ENCODE data around the gene ASCC2. TPM values are rescaled to one million over a fixed set of nuclear protein-coding genes. Genes with fewer than 3 reads are reported as not detected.
"Not testable (repeated sequence)": the region's sequence is repeated elsewhere in the genome, so short reads cannot be mapped to it uniquely, and the experiment has no call there.

The ASCC2 gene
- total RNA-seq, 1 experiment from 2014 or later = 36.2 TPM

DNA sequence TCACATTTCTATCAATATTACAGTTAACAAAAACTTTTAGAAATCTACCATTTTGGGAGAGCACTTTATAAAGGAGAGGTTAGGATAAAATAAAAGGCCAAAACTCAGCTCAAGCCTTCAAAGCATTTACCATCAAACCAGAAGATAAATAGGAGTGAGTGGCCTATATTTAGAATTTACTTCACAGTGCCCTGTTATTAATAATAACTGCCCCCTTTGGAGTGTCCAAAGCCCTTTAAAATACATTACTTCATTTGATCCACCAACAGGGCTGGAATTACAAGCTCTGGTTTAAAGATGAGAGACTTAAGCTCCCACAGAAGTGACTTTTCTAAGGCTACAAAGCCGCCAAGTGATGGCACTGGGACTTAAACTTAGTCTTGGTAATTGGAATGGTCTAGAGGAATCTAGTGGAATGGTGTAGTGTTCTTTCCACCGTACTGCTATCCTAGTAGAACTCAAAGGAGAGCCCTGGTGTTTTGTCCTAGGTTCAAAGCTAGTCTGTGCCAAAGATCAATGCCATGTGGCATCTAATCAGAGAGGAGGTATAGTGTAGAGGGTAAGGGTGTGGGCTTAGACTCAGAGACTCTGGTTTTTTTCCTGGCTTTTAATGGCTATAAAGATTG, 23.7 kb upstream of the ASCC2 start:
- Histone ChIP-seq H3K4me3 (no peak overlapping the region), H3K36me3 (no peaks in the 10 kb centered on the region), H3K27me3 (no peaks in the 10 kb centered on the region), H3K9me3 (no peaks in the 10 kb centered on the region)
- DNase-seq = no peak

GRCh38 chr22:29860006-29860766, 22.1 kb upstream of the ASCC2 start:
- Histone ChIP-seq H3K27me3 (no peaks in the 10 kb centered on the region), H3K36me3 (no peaks in the 10 kb centered on the region), H3K9me3 (no peaks in the 10 kb centered on the region), H3K4me3 (no peak overlapping the region)
- no peak for DNase-seq

GRCh38 chr22:29859030-29859429, 21.0 kb upstream of the ASCC2 start:
- not testable (repeated sequence) for H3K27me3 ChIP-seq, H3K36me3 ChIP-seq, DNase-seq, H3K9me3 ChIP-seq, H3K4me3 ChIP-seq

- Histone ChIP-seq H3K27me3 (no peaks in the 10 kb centered on the region), H3K4me3 (no peak overlapping the region), H3K36me3 (no peaks in the 10 kb centered on the region), H3K9me3 (no peaks in the 10 kb centered on the region)
- no peak for DNase-seq
Measured at GRCh38 chr22:29856496-29856895, 18.4 kb upstream of the ASCC2 start.

DNA sequence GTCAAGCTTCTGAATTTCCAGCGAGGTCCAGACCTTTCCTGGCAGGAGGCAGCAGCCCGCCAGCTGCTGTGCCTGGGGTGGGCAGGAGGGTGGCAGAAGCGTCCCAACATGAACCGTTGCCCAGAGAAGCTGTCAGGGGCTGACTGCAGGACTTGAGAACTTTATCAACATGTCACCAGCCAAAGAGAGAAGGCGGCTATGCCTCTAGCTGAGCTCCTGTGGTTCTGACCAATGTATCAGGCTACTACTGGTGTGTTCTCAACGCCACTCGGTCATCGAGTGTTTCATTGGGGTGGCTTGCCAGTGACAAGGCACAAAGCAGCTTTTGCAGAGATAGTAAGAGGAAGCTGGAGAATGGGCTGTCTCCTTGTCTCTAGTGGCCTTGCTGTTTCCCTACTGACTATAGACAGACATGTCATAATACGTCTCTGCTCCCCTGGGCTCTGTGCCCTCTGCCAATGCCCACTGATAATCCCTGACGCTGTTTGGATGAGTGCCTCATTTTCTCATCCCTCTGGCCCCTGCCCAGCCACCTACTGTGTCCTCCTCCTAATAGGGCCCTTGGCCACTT, 17.6 kb upstream of the ASCC2 start:
- peak; percentile 70 for DNase-seq

DNA sequence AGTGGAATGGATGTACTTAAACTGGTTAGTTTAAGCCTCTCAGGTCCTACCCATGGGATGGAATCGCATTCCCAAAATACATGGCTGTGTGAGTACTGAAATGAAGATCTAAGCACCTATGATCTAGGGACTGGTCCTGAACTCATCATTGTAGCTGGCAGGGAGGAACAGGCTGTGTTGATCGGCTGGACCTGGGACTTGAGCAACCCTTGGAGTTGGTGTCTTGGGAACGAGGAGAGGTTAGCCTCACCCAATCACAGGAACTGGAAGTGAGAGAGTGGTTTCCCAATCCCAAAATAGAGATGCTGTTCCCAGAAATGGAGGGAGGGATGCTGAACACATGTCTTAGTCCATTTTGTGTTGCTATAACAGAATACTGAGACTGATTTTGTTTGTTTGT, 16.4 kb upstream of the ASCC2 start:
- no peaks in the 10 kb centered on the region for H3K36me3 ChIP-seq
- no peak overlapping the region for H3K4me3 ChIP-seq
- H3K27me3 ChIP-seq = no peaks in the 10 kb centered on the region
- no peak for DNase-seq
- H3K9me3 ChIP-seq = no peaks in the 10 kb centered on the region

More for the DNA sequence above, 17.6 kb upstream of the ASCC2 start:
- Histone ChIP-seq H3K9me3 (no peaks in the 10 kb centered on the region), H3K36me3 (no peaks in the 10 kb centered on the region), H3K27me3 (no peaks in the 10 kb centered on the region), H3K4me3 (no peak overlapping the region)

DNA sequence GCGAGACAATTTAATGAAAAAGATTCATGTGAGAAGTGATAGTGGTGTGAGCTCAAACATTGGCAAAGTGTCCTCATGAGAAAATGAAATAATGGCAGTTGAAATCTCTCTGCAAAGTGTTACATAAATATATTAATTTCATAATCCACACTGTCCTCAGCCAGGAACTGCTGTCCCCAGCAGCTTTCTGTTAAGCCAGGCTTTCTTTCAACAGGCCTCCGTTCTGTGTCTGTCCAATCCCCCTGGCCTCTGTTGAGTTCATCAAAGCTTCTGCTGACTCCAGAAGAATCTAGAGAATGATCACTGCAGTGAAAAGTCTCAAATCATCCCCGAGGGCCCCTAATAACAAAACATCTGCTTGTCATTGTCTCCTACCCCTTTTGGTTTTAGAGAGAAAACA, 10.0 kb upstream of the ASCC2 start:
- Histone ChIP-seq H3K27me3 (no peaks in the 10 kb centered on the region), H3K9me3 (no peaks in the 10 kb centered on the region; the same call in 1 of the 2 replicates), H3K4me3 (no peak overlapping the region), H3K36me3 (no peaks in the 10 kb centered on the region)
- no peak for DNase-seq

- H3K9me3 ChIP-seq = no peaks in the 10 kb centered on the region; the same call in 1 of the 2 replicates
- no peak for DNase-seq
- no peaks in the 10 kb centered on the region for H3K36me3 ChIP-seq
Measured at GRCh38 chr22:29846290-29846689, 8.2 kb upstream of the ASCC2 start.

DNA sequence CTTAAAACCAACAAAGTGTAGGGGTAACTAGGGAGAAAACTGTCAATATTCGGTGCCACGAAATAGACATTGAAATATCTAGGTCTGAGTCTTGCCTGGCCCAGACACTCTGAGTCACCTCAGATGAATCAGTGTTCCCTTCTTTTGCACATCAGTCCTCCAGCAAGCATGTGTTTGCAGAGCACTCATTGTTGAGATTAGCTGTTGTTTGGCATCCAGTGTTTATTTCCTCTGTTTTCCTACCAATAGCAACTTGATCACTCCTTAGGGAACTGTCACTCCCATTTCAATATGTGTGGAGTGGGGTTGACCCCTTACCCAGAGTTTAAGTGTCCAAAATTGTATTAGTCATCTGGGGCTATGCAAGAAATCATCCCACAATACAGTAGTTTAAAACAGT, 4.7 kb upstream of the ASCC2 start:
- Histone ChIP-seq H3K36me3 (0 out of 2 replicates have a peak, but pooled peaks cover under 1% of the 10 kb centered on the region), H3K4me3 (no peak overlapping the region), H3K9me3 (no peaks in the 10 kb centered on the region; the same call in 1 of the 2 replicates), H3K27me3 (no peaks in the 10 kb centered on the region)
- peak; percentile 81 for DNase-seq

More at GRCh38 chr22:29846290-29846689, 8.2 kb upstream of the ASCC2 start:
- Histone ChIP-seq H3K4me3 (no peak overlapping the region), H3K27me3 (no peaks in the 10 kb centered on the region)

- 0 out of 2 replicates have a peak, but pooled peaks cover 2% of the 10 kb centered on the region for H3K36me3 ChIP-seq
- no peak overlapping the region for H3K4me3 ChIP-seq
- H3K9me3 ChIP-seq = no peaks in the 10 kb centered on the region; the same call in 1 of the 2 replicates
- no peak for DNase-seq
- H3K27me3 ChIP-seq = no peaks in the 10 kb centered on the region
Measured at GRCh38 chr22:29842172-29842571, 4.1 kb upstream of the ASCC2 start.

GRCh38 chr22:29840498-29840897, 2.4 kb upstream of the ASCC2 start:
- H3K27me3 ChIP-seq = no peaks in the 10 kb centered on the region
- peaks cover 4% of the 10 kb centered on the region; the same call in 1 of the 2 replicates for H3K36me3 ChIP-seq
- H3K9me3 ChIP-seq = no peaks in the 10 kb centered on the region
- no peak for DNase-seq
- no peak overlapping the region for H3K4me3 ChIP-seq

DNA sequence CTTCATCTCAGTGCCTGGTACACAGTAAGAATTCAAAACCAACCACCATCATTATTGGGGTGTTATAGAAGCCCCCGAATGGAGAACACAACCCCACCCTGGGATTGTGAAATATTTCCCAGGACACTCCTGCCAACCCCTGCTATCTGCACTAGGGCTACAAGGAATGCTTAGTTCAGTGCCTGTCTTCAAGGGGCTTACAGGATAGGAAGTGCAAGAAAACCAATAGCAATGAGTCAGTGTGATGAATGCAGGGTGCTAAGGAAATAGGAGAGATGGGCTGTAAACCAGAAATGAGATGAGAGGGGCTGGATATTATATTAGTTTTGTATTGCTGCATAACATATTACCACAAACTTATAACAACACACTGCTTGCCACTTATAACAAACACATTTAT, 965 bp upstream of the ASCC2 start:
- peak overlapping the region; percentile 79; the same call in 1 of the 2 replicates for H3K4me3 ChIP-seq
- peaks cover 5% of the 10 kb centered on the region; the same call in 1 of the 2 replicates for H3K36me3 ChIP-seq
- H3K27me3 ChIP-seq = no peaks in the 10 kb centered on the region
- no peak for DNase-seq
- no peaks in the 10 kb centered on the region for H3K9me3 ChIP-seq

DNA sequence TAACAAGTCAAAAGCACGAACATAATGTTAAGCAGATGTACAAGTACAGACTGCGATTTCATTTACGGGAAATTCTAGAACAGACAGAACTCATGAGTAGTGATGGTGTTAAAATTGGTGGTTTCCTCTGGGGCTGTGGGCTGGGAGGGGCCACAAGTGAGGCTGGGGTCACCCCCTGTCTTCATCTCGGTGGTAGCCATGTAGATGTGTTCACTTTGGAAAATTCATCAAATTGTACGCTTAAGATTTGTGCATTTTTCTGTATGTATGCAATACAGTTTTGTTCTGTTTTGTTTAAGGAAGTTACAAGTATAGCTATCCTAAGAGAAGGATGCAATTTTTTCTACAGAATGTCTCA, 504 bp upstream of the ASCC2 start:
- no peaks in the 10 kb centered on the region for H3K9me3 ChIP-seq
- peaks cover 5% of the 10 kb centered on the region; the same call in 1 of the 2 replicates for H3K36me3 ChIP-seq
- H3K27me3 ChIP-seq = no peaks in the 10 kb centered on the region
- no peak for DNase-seq
- H3K4me3 ChIP-seq = peak overlapping the region; percentile 79

DNA sequence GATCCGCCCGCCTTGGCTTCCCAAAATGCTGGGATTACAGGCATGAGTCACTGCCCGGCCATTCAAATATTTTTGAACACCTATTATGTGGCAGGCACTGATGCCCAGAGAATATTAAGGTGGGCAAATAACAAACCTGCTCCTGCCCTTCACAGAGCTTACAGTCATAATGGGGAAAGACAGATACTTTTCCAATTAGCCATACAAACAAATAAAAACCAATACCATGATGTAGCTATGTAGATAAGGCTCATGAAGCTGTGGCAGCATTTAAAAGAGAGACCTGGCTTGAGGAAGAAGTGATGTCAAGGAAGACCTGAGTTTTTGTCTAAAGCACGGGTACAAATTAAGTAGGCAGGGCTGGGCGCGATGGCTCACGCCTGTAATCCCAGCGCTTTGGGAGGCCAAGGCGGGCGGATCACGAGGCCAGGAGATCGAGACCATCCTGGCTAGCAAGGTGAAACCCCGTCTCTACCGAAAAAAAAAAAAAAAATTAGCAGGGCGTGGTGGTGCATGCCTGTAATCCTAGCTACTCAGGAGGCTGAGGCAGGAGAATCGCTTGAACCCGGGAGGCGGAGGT, 1.2 kb downstream of the ASCC2 start:
- not testable (repeated sequence) for DNase-seq, H3K27me3 ChIP-seq, H3K9me3 ChIP-seq
- Histone ChIP-seq H3K36me3 (peaks cover 16% of the 10 kb centered on the region), H3K4me3 (peak overlapping the region; percentile 79)

DNA sequence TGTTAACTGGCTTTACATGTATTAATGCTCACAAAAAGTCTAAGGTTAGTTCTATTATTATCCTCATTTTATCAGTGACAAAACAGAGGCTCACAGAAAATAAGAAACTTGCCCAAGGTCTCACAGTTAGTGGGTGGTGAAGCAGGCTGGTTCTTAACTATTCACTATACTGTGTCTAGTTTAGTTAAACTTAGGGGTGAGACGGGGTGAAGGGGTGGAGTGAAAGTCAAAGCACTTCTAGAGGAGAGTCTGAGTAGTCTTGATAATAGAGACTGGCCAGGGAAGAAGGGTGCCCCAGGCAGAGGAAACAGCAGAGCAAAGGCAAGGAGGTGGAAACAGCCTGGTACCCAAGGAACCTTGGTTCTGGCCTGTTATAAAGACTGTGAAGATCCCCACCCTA, 4.0 kb downstream of the ASCC2 start:
- H3K36me3 ChIP-seq = peaks cover 21% of the 10 kb centered on the region
- no peaks in the 10 kb centered on the region for H3K9me3 ChIP-seq
- DNase-seq = no peak
- H3K4me3 ChIP-seq = no peak overlapping the region
- H3K27me3 ChIP-seq = no peaks in the 10 kb centered on the region

DNA sequence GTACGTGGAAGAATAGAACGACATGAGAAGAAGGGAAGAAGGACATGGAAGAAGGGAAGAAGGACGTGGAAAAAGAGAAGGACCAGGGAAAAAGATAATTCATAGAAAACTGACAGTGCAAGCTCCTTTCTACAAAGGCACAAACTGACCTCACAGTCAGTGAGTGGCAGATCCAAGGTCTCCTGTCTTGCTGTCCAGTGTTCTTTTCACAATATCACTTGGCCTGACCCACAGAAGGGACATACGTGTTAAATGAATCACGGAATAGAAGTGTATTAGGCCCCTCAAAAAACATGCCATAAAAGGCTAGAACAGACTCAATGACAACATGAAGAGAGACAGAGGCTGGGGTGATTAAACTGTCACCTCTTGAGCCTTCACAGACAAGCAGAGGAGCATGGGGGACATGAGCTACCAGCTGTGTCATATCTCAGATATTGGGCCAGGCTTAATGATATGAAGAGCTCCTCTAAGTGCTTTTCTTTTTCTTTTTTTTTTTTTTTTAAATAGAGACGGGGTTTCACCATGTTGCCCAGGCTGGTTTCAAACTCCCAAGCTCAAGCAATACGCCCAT, 4.6 kb downstream of the ASCC2 start:
- H3K36me3 ChIP-seq = peaks cover 21% of the 10 kb centered on the region

GRCh38 chr22:29831958-29832357, 6.1 kb downstream of the ASCC2 start:
- Histone ChIP-seq H3K9me3 (no peaks in the 10 kb centered on the region), H3K4me3 (no peak overlapping the region), H3K27me3 (no peaks in the 10 kb centered on the region), H3K36me3 (peaks cover 19% of the 10 kb centered on the region)
- no peak for DNase-seq

More for the DNA sequence above, 4.6 kb downstream of the ASCC2 start:
- Histone ChIP-seq H3K27me3 (no peaks in the 10 kb centered on the region), H3K9me3 (no peaks in the 10 kb centered on the region), H3K4me3 (no peak overlapping the region)
- no peak for DNase-seq
